GM21360 (cell line): ENCODE results near the gene SCTR.
"Not testable (repeated sequence)": the region's sequence is repeated elsewhere in the genome, so short reads cannot be mapped to it uniquely, and the experiment has no call there.

ENCODE experiments used
- ATAC-seq: cut with Tn5 transposase; IDR thresholded peaks from one replicate; pipeline ENCODE4 v1.9.1; 2021; ENCODE audit warnings: mild to moderate bottlenecking, moderate library complexity; ENCODE audit not compliant: unreplicated experiment

Gene SCTR

GRCh38 chr2:119417908-119418307 lies 106.4 kb downstream of the SCTR start:
- ATAC-seq = no peak

- ATAC-seq = no peak
These were observed 107.9 kb downstream of the SCTR start for GRCh38 chr2:119416299-119416923.

- no peak for ATAC-seq
These were observed 108.7 kb downstream of the SCTR start for GRCh38 chr2:119415630-119416029.

GRCh38 chr2:119414894-119415293 lies 109.4 kb downstream of the SCTR start:
- no peak for ATAC-seq

GRCh38 chr2:119409506-119409905 lies 114.8 kb downstream of the SCTR start:
- ATAC-seq = no peak

GRCh38 chr2:119408221-119408619 lies 116.1 kb downstream of the SCTR start:
- ATAC-seq = no peak

GRCh38 chr2:119407430-119408220 lies 116.7 kb downstream of the SCTR start:
- no peak for ATAC-seq

- ATAC-seq = no peak
These were observed 119.1 kb downstream of the SCTR start for GRCh38 chr2:119405151-119405550.

- not testable (repeated sequence) for ATAC-seq
These were observed 120.7 kb downstream of the SCTR start for GRCh38 chr2:119403618-119404017.

GRCh38 chr2:119402645-119403560 lies 121.4 kb downstream of the SCTR start:
- ATAC-seq = no peak

- ATAC-seq = no peak
These were observed 122.2 kb downstream of the SCTR start for GRCh38 chr2:119402106-119402505.

GRCh38 chr2:119397196-119397595 lies 127.1 kb downstream of the SCTR start:
- ATAC-seq = no peak

GRCh38 chr2:119393971-119394748 lies 130.1 kb downstream of the SCTR start:
- no peak for ATAC-seq
